AG04449 (cell line): ENCODE data around the gene OR14I1.

ENCODE experiments used
- CTCF ChIA-PET: fragments of 350-600 bp; formaldehyde crosslinking; extraction: SDS; loops from one replicate; lab custom pipeline; 2021; ENCODE audit warnings: antibody characterized with exemption; lab: Yijun Ruan, JAX
- POLR2A ChIA-PET: fragments of 400-600, 350-600 bp; formaldehyde crosslinking; extraction: SDS; loops from one replicate; lab custom pipeline; 2020; ENCODE audit warnings: antibody characterized with exemption, inconsistent platforms; lab: Yijun Ruan, JAX
- DNase-seq: peaks from one replicate; pipeline ENCODE4 v3.0.0-alpha.2; 2010; ENCODE audit warnings: low read depth, low spot score
- H3K4me3 ChIP-seq: 2 replicates; pipeline ENCODE4 v1.5.1; 2011; ENCODE audit warnings: low read depth, mild to moderate bottlenecking, control low read depth, low read length
- TF ChIP-seq, protein P1 (sequence below): IDR thresholded peaks from one replicate; pipeline ENCODE4 v1.5.1; 2011; ENCODE audit warnings: mild to moderate bottlenecking, moderate library complexity, low read length, control low read depth, inconsistent platforms; ENCODE audit not compliant: insufficient read depth; ENCODE audit errors: missing control alignments

The OR14I1 gene

DNA sequence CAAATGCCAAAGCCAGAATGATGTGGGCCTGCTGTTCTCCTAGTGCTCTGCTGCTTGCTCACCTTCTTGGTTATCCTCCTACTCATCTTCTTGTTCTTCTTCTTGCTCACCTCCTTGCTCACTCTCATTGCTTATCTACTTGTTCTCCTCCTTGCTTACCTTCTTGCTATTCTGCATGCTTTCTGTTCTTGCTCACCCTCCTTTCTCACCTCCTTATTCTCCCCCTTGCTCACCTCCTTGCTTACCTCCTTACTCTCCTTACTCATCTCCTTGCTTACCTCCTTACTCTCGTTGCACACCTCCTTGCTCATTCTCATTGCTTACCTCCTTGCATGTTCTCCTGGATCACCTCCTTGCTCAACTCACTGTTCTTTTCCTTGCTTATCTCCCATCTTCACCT, at the start of gene OR14I1:
Gene OR14I1, minus strand, starts transcription at position 53 of the 400 bp plus-strand sequence.
- ChIA-PET CTCF (no interaction called here), POLR2A (no interaction called here)
- TF ChIP-seq, protein P1, sequence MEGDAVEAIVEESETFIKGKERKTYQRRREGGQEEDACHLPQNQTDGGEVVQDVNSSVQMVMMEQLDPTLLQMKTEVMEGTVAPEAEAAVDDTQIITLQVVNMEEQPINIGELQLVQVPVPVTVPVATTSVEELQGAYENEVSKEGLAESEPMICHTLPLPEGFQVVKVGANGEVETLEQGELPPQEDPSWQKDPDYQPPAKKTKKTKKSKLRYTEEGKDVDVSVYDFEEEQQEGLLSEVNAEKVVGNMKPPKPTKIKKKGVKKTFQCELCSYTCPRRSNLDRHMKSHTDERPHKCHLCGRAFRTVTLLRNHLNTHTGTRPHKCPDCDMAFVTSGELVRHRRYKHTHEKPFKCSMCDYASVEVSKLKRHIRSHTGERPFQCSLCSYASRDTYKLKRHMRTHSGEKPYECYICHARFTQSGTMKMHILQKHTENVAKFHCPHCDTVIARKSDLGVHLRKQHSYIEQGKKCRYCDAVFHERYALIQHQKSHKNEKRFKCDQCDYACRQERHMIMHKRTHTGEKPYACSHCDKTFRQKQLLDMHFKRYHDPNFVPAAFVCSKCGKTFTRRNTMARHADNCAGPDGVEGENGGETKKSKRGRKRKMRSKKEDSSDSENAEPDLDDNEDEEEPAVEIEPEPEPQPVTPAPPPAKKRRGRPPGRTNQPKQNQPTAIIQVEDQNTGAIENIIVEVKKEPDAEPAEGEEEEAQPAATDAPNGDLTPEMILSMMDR, result no peak
- H3K4me3 ChIP-seq, result no peak within 1 kb of the TSS
- no peak for DNase-seq

DNA sequence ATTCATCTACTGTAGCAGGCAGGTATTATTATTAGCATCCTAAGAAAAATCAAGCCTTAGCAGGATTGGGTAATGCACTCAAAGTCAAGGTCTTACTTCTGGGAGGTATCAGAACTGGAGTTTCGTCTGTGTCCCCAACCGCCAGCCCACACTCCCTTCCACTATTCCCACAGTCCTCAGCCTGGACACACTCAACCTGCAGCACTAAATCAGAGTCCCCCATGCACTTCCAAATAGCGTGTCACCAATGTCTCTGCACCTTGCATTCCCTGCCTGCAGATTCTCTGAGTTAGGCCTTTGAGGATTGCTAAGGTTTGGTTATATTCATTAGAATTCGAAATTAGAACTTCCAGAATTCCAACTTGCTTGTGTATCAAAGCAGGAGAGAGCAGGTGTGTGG, 49.1 kb upstream of the OR14I1 start:
- POLR2A ChIA-PET, result no interaction called here
- no peak overlapping the region for H3K4me3 ChIP-seq
- CTCF ChIA-PET, result no interaction called here
- TF ChIP-seq, protein P1, result no peak
- DNase-seq, result no peak

DNA sequence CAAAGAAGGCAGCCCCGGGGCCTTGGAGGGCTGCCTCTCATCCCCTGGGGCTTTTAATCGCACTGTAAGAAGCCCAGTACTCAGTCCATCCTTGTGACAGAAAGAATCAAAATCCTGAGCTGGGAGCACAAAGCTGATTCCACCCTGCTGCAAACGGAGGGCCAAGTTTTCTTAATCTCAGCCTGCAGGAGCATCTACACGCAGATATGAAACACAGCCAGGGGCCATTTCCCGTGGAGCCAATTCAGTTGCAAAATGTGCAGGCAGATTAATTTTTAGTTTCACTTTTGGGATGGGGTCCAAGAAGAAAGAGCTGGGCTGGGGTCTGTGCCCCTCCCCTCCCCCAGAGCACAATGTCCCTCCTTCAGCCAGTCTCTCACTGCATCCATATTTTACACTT, 48.6 kb upstream of the OR14I1 start:
- TF ChIP-seq, protein P1, result no peak
- H3K4me3 ChIP-seq, result no peak overlapping the region
- ChIA-PET POLR2A (no interaction called here), CTCF (no interaction called here)
- no peak for DNase-seq

DNA sequence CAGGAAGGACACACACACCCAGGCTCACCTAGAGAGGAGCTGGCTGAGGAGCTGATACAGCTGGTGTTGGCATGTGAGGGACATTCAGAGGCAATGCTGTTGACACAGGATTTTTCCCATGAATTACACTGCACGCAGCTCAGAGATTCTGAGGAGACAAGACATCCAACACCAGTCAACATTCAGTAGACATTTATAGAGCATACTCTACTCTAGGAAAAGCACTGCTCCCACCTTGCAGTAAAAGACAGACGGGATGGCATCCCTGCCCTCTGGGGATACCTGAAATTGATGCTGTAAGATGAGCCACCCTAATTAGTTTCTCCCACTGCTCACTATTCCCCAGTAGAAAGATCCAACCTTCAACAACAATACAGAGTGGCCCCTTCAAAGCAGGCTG, 47.9 kb upstream of the OR14I1 start:
- no peak for DNase-seq
- no peak overlapping the region for H3K4me3 ChIP-seq
- ChIA-PET CTCF (no interaction called here), POLR2A (no interaction called here)
- TF ChIP-seq, protein P1, result no peak

DNA sequence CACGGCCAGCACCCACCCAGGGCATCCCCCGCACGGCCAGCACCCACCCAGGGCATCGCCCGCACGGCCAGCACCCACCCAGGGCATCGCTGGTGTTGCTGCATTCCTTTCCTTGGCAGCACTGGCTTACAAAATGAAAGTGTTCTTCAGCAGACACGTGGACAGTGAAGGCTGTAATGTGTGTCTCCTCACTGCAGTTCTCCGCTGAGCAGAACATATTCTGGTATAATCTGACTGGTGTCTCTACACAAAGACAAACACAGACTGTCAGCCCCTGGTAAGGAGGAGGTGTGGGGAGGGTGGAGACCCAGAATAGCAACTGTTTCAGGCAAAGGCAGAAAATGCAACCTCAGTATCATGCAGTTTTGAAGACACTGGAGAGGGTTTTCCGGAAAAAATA, 45.6 kb upstream of the OR14I1 start:
- no peak for DNase-seq
- POLR2A ChIA-PET, result no interaction called here
- CTCF ChIA-PET, result no interaction called here

DNA sequence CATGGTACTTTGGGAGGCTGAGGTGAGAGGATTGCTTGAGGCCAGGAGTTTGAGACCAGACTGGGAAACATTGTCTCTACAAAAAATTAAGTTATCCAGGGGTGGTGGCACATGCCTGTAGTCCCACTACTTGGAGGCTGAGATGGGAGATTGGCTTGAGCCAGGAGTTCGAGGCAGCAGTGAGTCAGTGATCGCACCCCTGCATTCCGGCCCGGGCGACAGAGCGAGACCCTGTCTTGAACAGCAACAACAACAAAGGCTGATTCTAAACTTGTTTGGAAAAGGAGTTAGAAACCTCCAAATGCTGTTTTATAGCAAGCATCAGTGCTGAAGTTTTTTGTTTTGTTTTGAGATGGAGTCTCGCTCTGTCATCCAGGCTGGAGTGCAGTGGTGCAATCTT, 38.3 kb upstream of the OR14I1 start:
- CTCF ChIA-PET, result no interaction called here
- DNase-seq, result no peak
- TF ChIP-seq, protein P1, result no peak
- POLR2A ChIA-PET, result no interaction called here
- H3K4me3 ChIP-seq, result no peak overlapping the region

More for the DNA sequence above, 45.6 kb upstream of the OR14I1 start:
- TF ChIP-seq, protein P1, result no peak
- no peak overlapping the region for H3K4me3 ChIP-seq
